GM12878 (cell line): Measurements from ENCODE around the gene ALDH1A2. TPM values are rescaled to one million over a fixed set of nuclear protein-coding genes. Genes with fewer than 3 reads are reported as not detected.

Source experiments
- ATAC-seq: fragments of 200-7000 bp; cut with Tn5 transposase; 3 replicates; pipeline ENCODE4 v1.9.1; 2020; ENCODE audit warnings: mild to moderate bottlenecking, moderate library complexity
- BruUV-seq: library from RNA; stranded (reverse); fragments of 400-500 nt; replicated peaks from 2 replicates; lab custom pipeline; 2021; lab: Mats Ljungman, UMichigan
- CTCF ChIA-PET: fragments of 300-600 bp; sonication (Branson Sonifier 250); formaldehyde crosslinking; extraction: SDS; loops from one replicate; lab custom pipeline; 2021; ENCODE audit warnings: inconsistent platforms; lab: Yijun Ruan, JAX
- POLR2A ChIA-PET: fragments of 350-600 bp; formaldehyde crosslinking; extraction: SDS; loops from one replicate; lab custom pipeline; 2021; ENCODE audit warnings: inconsistent platforms; lab: Charles Lee
- RAD21 ChIA-PET: fragments of 300-600 bp; sonication (Branson Sonifier 250); formaldehyde crosslinking; loops from one replicate; lab custom pipeline; 2023; ENCODE audit warnings: antibody characterized with exemption; ENCODE audit not compliant: unreplicated experiment; lab: Charles Lee
- SMC1A ChIA-PET: fragments of 300-600 bp; sonication (Branson Sonifier 250); formaldehyde crosslinking; loops from one replicate; lab custom pipeline; 2023; ENCODE audit not compliant: unreplicated experiment, uncharacterized antibody; lab: Charles Lee
- DNase-seq: peaks from one replicate; pipeline ENCODE4 v3.0.0-alpha.2; 2011; ENCODE audit warnings: low read depth, low spot score
- FAIRE-seq: peaks from 3 replicates; lab custom pipeline; 2011; peaks lifted over from hg19 to GRCh38; lab: Jason Lieb, UNC
- H2AFZ ChIP-seq: 2 replicates; pipeline ENCODE4 v1.6.0; 2011; ENCODE audit warnings: low read depth, low read length, control low read depth; ENCODE audit not compliant: control insufficient read depth
- H3K27ac ChIP-seq: 2 replicates; pipeline ENCODE4 v1.5.1; 2011; ENCODE audit warnings: control low read depth; ENCODE audit not compliant: control insufficient read depth, insufficient read depth
- H3K27me3 ChIP-seq, 2 experiments: replicated peaks in 1 of 2; 2 replicates each; pipeline versions ENCODE4 v1.6.0 to v1.6.1; 2011; ENCODE audit warnings: low read length in 1 of 2; ENCODE audit not compliant: control insufficient read depth in 2 of 2, insufficient read depth in 2 of 2
- H3K36me3 ChIP-seq, 2 experiments: 2 replicates each; pipeline ENCODE4 v1.5.1; 2011; ENCODE audit warnings: low read length in 1 of 2; ENCODE audit not compliant: control insufficient read depth in 2 of 2, insufficient read depth in 2 of 2
- H3K4me1 ChIP-seq: 2 replicates; pipeline ENCODE4 v1.6.1; 2011; ENCODE audit warnings: mild to moderate bottlenecking, low read length, moderate library complexity, mixed read lengths; ENCODE audit not compliant: control insufficient read depth, insufficient read depth
- H3K4me2 ChIP-seq: 2 replicates; pipeline ENCODE4 v1.6.0; 2011; ENCODE audit warnings: control low read depth; ENCODE audit not compliant: control insufficient read depth, insufficient read depth
- H3K4me3 ChIP-seq: fragments of 200-600 bp; sonication (generic); 2 replicates; pipeline ENCODE4 v1.5.1; 2016
- H3K79me2 ChIP-seq: 2 replicates; pipeline ENCODE4 v1.6.0; 2011; ENCODE audit warnings: low read length; ENCODE audit not compliant: control insufficient read depth, insufficient read depth
- H3K9ac ChIP-seq: 2 replicates; pipeline ENCODE4 v1.8.0; 2011; ENCODE audit warnings: low read length, control low read depth, mixed read lengths; ENCODE audit not compliant: control insufficient read depth, insufficient read depth
- H3K9me3 ChIP-seq: replicated peaks from 3 replicates; pipeline ENCODE4 v1.5.1; 2011; ENCODE audit warnings: mild to moderate bottlenecking, low read length; ENCODE audit not compliant: control insufficient read depth, insufficient read depth
- H4K20me1 ChIP-seq: 2 replicates; pipeline ENCODE4 v1.6.0; 2011; ENCODE audit not compliant: control insufficient read depth, insufficient read depth
- ASH2L ChIP-seq: fragments of 300-600, 200-600 bp; sonication (generic); IDR thresholded peaks from 2 replicates; pipeline ENCODE4 v1.6.1; 2017; ENCODE audit warnings: low read depth, mild to moderate bottlenecking, borderline replicate concordance
- CREM ChIP-seq: IDR thresholded peaks from 2 replicates; pipeline ENCODE4 v1.6.1; 2014; ENCODE audit warnings: antibody characterized with exemption, low read depth
- IRF4 ChIP-seq: IDR thresholded peaks from 2 replicates; pipeline ENCODE4 v1.6.1; 2011; ENCODE audit warnings: low read depth, low read length
- NRF1 ChIP-seq: conservative IDR thresholded peaks from 2 replicates; pipeline ENCODE4 v1.6.1; 2011; ENCODE audit warnings: mild to moderate bottlenecking, low read depth, low read length, improper control_type of control experiment
- RFX5 ChIP-seq: IDR thresholded peaks from 2 replicates; pipeline ENCODE4 v1.6.1; 2011; ENCODE audit warnings: low read depth, low read length, improper control_type of control experiment
- TARDBP ChIP-seq: IDR thresholded peaks from 2 replicates; pipeline ENCODE4 v1.6.1; 2016; ENCODE audit warnings: borderline replicate concordance
- ZNF207 ChIP-seq: fragments of 450-650 bp; IDR thresholded peaks from 2 replicates; pipeline ENCODE4 v1.6.1; 2014; ENCODE audit warnings: antibody characterized with exemption, mild to moderate bottlenecking, borderline replicate concordance
- WGBS: methylation state at CpG from one replicate; pipeline ENCODE4 v1.1.6; 2016; ENCODE audit warnings: low lambda C conversion rate; ENCODE audit not compliant: insufficient replicate concordance, insufficient coverage; ENCODE audit errors: missing lambda C conversion rate; 5-methylcytosine and 5-hydroxymethylcytosine counted together
- in situ Hi-C: fragments of 300-500 bp; cut with MboI; formaldehyde crosslinking; loops from 9 replicates; pipeline ENCODE4 v1.14.3; 2018; ENCODE audit warnings: mixed read lengths
- intact Hi-C: fragments of 100-400 bp; cut with micrococcal nuclease; formaldehyde crosslinking; loops from one replicate; pipeline ENCODE4 v1.14.2; 2022; ENCODE audit not compliant: unreplicated experiment
- polyA plus RNA-seq, 11 experiments: library from polyadenylated mRNA; depleted of rRNA in 4 of 11; unstranded in 6 of 11; stranded (reverse) in 5 of 11; fragments of >200 nt; fragmentation: Nextera tagmentation in 4 of 11; fragmentation: Illumina TruSeq in 1 of 11; extraction: Ambion mirVana in 4 of 11; extraction: Trizol in 1 of 11; gene quantifications; 1 replicate in 1 of 11; 2 replicates in 10 of 11; pipeline versions ENCODE4 v1.2.1 to v1.2.3, GENCODE V29; 2011 to 2016; ENCODE audit warnings: inconsistent platforms in 2 of 11, missing spikeins in 2 of 11, low read depth in 1 of 11
- total RNA-seq, 4 experiments: library from RNA; depleted of rRNA in 3 of 4; stranded (reverse); fragments of >200 nt in 3 of 4; fragmentation: Illumina TruSeq in 1 of 4; extraction: Trizol in 1 of 4; gene quantifications; 2 replicates each; pipeline versions ENCODE4 v1.2.1 to v1.2.3, GENCODE V29; 2013 to 2021
- TF ChIP-seq, protein P1 (sequence below): fragments of 450-650 bp; IDR thresholded peaks from 2 replicates; pipeline ENCODE4 v1.6.1; 2017; ENCODE audit warnings: mild to moderate bottlenecking, moderate library complexity
- TF ChIP-seq, protein P2 (sequence below): IDR thresholded peaks from 2 replicates; pipeline ENCODE4 v1.6.1; 2012; ENCODE audit warnings: mild to moderate bottlenecking, low read depth, low read length
- TF ChIP-seq, protein P3 (sequence below): fragments of 450-650 bp; IDR thresholded peaks from 2 replicates; pipeline ENCODE4 v1.6.1; 2018; ENCODE audit warnings: mild to moderate bottlenecking, low read depth, moderate library complexity; ENCODE audit not compliant: partially characterized antibody
- TF ChIP-seq, protein P4 (sequence below): fragments of 450-650 bp; IDR thresholded peaks from 2 replicates; pipeline ENCODE4 v1.6.1; 2016; ENCODE audit warnings: mild to moderate bottlenecking

The ALDH1A2 gene
- total and polyA plus RNA-seq, 10 of the 15 experiments (the other 5 are each of a cell fraction or from before 2014, with no cell fraction given) = 0.06 to 0.92 (median 0.18) TPM; not detected in 5

DNA sequence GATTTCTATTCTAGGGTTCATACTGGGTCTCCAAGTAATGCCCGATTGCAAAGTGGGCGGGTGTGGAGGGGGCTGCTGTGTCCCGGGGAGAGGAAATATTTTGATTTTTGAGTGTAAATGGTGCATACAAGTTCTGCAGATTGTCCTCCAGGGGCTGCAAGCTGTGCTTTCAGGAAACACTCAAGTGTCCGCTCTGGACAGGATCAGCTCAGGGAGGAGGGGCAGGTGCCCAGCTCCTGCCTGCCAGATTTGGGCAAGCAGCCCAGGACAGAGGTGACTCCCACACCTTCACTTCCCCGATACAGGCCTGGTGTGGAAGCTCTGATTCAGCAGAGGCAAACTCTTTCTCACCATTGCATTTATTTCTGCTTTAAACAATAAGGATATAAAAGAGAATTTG lies 142.7 kb downstream of the ALDH1A2 start:
- ChIA-PET CTCF (no interaction called here), POLR2A (no interaction called here), SMC1A (interaction anchor here (0.6 kb wide), 1 partner anchor 290 kb away, joined by 3 read pairs; no protein-coding TSS in a partner anchor), RAD21 (no interaction called here)
- H2AFZ ChIP-seq = no peak overlapping the region
- intact Hi-C loops = no loop called here
- no peaks in the 10 kb centered on the region for H3K9me3 ChIP-seq
- no TSS peak for BruUV-seq
- no peak for DNase-seq
- H3K4me2 ChIP-seq = no peak overlapping the region
- H3K36me3 ChIP-seq = no peaks in the 10 kb centered on the region
- no peaks in the 10 kb centered on the region for H3K4me1 ChIP-seq
- no peak overlapping the region for H3K4me3 ChIP-seq
- no peak for FAIRE-seq
- H3K79me2 ChIP-seq = no peaks in the 10 kb centered on the region
- no peak overlapping the region for H3K27ac ChIP-seq
- H3K27me3 ChIP-seq = no peaks in the 10 kb centered on the region; a peak in 2 of 4 replicates
- no peaks in the 10 kb centered on the region for H4K20me1 ChIP-seq
- ATAC-seq = no peak
- 30% methylated on average over 5 of the region's 5 CpGs for WGBS
- H3K9ac ChIP-seq = no peak overlapping the region
- in situ Hi-C loops = no loop called here
- TF ChIP-seq RFX5 = no peak
- TF ChIP-seq, protein P1, sequence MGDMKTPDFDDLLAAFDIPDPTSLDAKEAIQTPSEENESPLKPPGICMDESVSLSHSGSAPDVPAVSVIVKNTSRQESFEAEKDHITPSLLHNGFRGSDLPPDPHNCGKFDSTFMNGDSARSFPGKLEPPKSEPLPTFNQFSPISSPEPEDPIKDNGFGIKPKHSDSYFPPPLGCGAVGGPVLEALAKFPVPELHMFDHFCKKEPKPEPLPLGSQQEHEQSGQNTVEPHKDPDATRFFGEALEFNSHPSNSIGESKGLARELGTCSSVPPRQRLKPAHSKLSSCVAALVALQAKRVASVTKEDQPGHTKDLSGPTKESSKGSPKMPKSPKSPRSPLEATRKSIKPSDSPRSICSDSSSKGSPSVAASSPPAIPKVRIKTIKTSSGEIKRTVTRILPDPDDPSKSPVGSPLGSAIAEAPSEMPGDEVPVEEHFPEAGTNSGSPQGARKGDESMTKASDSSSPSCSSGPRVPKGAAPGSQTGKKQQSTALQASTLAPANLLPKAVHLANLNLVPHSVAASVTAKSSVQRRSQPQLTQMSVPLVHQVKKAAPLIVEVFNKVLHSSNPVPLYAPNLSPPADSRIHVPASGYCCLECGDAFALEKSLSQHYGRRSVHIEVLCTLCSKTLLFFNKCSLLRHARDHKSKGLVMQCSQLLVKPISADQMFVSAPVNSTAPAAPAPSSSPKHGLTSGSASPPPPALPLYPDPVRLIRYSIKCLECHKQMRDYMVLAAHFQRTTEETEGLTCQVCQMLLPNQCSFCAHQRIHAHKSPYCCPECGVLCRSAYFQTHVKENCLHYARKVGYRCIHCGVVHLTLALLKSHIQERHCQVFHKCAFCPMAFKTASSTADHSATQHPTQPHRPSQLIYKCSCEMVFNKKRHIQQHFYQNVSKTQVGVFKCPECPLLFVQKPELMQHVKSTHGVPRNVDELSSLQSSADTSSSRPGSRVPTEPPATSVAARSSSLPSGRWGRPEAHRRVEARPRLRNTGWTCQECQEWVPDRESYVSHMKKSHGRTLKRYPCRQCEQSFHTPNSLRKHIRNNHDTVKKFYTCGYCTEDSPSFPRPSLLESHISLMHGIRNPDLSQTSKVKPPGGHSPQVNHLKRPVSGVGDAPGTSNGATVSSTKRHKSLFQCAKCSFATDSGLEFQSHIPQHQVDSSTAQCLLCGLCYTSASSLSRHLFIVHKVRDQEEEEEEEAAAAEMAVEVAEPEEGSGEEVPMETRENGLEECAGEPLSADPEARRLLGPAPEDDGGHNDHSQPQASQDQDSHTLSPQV = no peak
- TF ChIP-seq NRF1 = no peak
- no peak for TF ChIP-seq ASH2L
- TF ChIP-seq, protein P2, sequence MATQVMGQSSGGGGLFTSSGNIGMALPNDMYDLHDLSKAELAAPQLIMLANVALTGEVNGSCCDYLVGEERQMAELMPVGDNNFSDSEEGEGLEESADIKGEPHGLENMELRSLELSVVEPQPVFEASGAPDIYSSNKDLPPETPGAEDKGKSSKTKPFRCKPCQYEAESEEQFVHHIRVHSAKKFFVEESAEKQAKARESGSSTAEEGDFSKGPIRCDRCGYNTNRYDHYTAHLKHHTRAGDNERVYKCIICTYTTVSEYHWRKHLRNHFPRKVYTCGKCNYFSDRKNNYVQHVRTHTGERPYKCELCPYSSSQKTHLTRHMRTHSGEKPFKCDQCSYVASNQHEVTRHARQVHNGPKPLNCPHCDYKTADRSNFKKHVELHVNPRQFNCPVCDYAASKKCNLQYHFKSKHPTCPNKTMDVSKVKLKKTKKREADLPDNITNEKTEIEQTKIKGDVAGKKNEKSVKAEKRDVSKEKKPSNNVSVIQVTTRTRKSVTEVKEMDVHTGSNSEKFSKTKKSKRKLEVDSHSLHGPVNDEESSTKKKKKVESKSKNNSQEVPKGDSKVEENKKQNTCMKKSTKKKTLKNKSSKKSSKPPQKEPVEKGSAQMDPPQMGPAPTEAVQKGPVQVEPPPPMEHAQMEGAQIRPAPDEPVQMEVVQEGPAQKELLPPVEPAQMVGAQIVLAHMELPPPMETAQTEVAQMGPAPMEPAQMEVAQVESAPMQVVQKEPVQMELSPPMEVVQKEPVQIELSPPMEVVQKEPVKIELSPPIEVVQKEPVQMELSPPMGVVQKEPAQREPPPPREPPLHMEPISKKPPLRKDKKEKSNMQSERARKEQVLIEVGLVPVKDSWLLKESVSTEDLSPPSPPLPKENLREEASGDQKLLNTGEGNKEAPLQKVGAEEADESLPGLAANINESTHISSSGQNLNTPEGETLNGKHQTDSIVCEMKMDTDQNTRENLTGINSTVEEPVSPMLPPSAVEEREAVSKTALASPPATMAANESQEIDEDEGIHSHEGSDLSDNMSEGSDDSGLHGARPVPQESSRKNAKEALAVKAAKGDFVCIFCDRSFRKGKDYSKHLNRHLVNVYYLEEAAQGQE = no peak
- TF ChIP-seq IRF4 = no peak
- TF ChIP-seq, protein P3, sequence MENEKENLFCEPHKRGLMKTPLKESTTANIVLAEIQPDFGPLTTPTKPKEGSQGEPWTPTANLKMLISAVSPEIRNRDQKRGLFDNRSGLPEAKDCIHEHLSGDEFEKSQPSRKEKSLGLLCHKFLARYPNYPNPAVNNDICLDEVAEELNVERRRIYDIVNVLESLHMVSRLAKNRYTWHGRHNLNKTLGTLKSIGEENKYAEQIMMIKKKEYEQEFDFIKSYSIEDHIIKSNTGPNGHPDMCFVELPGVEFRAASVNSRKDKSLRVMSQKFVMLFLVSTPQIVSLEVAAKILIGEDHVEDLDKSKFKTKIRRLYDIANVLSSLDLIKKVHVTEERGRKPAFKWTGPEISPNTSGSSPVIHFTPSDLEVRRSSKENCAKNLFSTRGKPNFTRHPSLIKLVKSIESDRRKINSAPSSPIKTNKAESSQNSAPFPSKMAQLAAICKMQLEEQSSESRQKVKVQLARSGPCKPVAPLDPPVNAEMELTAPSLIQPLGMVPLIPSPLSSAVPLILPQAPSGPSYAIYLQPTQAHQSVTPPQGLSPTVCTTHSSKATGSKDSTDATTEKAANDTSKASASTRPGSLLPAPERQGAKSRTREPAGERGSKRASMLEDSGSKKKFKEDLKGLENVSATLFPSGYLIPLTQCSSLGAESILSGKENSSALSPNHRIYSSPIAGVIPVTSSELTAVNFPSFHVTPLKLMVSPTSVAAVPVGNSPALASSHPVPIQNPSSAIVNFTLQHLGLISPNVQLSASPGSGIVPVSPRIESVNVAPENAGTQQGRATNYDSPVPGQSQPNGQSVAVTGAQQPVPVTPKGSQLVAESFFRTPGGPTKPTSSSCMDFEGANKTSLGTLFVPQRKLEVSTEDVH = no peak
- TF ChIP-seq TARDBP = no peak
- TF ChIP-seq ZNF207 = no peak
- TF ChIP-seq, protein P4, sequence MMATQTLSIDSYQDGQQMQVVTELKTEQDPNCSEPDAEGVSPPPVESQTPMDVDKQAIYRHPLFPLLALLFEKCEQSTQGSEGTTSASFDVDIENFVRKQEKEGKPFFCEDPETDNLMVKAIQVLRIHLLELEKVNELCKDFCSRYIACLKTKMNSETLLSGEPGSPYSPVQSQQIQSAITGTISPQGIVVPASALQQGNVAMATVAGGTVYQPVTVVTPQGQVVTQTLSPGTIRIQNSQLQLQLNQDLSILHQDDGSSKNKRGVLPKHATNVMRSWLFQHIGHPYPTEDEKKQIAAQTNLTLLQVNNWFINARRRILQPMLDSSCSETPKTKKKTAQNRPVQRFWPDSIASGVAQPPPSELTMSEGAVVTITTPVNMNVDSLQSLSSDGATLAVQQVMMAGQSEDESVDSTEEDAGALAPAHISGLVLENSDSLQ = no peak
- TF ChIP-seq CREM = no peak
